Osteocyte (in vitro differentiated cells): ENCODE data around the gene GALNTL6. TPM values are rescaled to one million over a fixed set of nuclear protein-coding genes. Genes with fewer than 3 reads are reported as not detected.

ENCODE experiments used
- DNase-seq: peaks from one replicate; pipeline ENCODE4 v3.0.0; 2021; ENCODE audit warnings: mixed read lengths; ENCODE audit not compliant: unreplicated experiment; ENCODE audit errors: extremely low spot score
- H3K27ac Mint-ChIP-seq: one replicate; pipeline ENCODE4 v1.8.0; 2021; ENCODE audit warnings: mild to moderate bottlenecking, mixed read lengths; ENCODE audit not compliant: unreplicated experiment
- H3K27me3 Mint-ChIP-seq: one replicate; pipeline ENCODE4 v1.8.0; 2021; ENCODE audit warnings: mixed read lengths; ENCODE audit not compliant: unreplicated experiment
- H3K36me3 Mint-ChIP-seq: one replicate; pipeline ENCODE4 v1.8.0; 2021; ENCODE audit warnings: mixed read lengths; ENCODE audit not compliant: unreplicated experiment
- H3K4me1 Mint-ChIP-seq: one replicate; pipeline ENCODE4 v1.8.0; 2021; ENCODE audit warnings: mixed read lengths; ENCODE audit not compliant: unreplicated experiment
- H3K4me3 Mint-ChIP-seq: one replicate; pipeline ENCODE4 v1.8.0; 2021; ENCODE audit warnings: mild to moderate bottlenecking, moderate library complexity, mixed read lengths; ENCODE audit not compliant: unreplicated experiment
- H3K9me3 Mint-ChIP-seq: one replicate; pipeline ENCODE4 v1.8.0; 2021; ENCODE audit warnings: mixed read lengths; ENCODE audit not compliant: unreplicated experiment
- CTCF ChIP-seq: fragments of 200-600 bp; sonication (generic); IDR thresholded peaks from 2 replicates; pipeline ENCODE4 v1.5.0; 2021; ENCODE audit warnings: antibody characterized with exemption, mild to moderate bottlenecking, moderate library complexity
- total RNA-seq: library from RNA; stranded (reverse); gene quantifications from 2 replicates; pipeline ENCODE4 v1.2.1, GENCODE V29; 2021

Gene GALNTL6
- total RNA-seq, 1 donor from 2014 or later, result not detected

- no peaks in the 10 kb centered on the region for H3K9me3 Mint-ChIP-seq
- H3K4me3 Mint-ChIP-seq, result no peak overlapping the region
- H3K27ac Mint-ChIP-seq, result no peak overlapping the region
- H3K4me1 Mint-ChIP-seq, result no peaks in the 10 kb centered on the region
- H3K27me3 Mint-ChIP-seq, result peaks cover 9% of the 10 kb centered on the region
- no peaks in the 10 kb centered on the region for H3K36me3 Mint-ChIP-seq
- no peak for TF ChIP-seq CTCF
- DNase-seq, result no peak
Observed at GRCh38 chr4:171846893-171847292, 33.7 kb downstream of the GALNTL6 start.

- Mint-ChIP-seq H3K4me3 (no peak overlapping the region), H3K9me3 (no peaks in the 10 kb centered on the region), H3K36me3 (no peaks in the 10 kb centered on the region), H3K27ac (no peak overlapping the region), H3K4me1 (no peaks in the 10 kb centered on the region), H3K27me3 (peaks cover 9% of the 10 kb centered on the region)
- DNase-seq, result no peak
- TF ChIP-seq CTCF, result no peak
Observed at GRCh38 chr4:171847751-171848150, 34.5 kb downstream of the GALNTL6 start.

GRCh38 chr4:171849686-171850222 is 36.5 kb downstream of the GALNTL6 start:
- Mint-ChIP-seq H3K4me3 (no peak overlapping the region), H3K4me1 (no peaks in the 10 kb centered on the region), H3K27me3 (peaks cover 3% of the 10 kb centered on the region), H3K27ac (no peak overlapping the region), H3K9me3 (no peaks in the 10 kb centered on the region), H3K36me3 (no peaks in the 10 kb centered on the region)
- no peak for TF ChIP-seq CTCF
- DNase-seq, result no peak

- Mint-ChIP-seq H3K27ac (no peak overlapping the region), H3K4me3 (no peak overlapping the region), H3K9me3 (no peaks in the 10 kb centered on the region), H3K4me1 (no peaks in the 10 kb centered on the region), H3K36me3 (no peaks in the 10 kb centered on the region), H3K27me3 (no peaks in the 10 kb centered on the region)
- no peak for TF ChIP-seq CTCF
- no peak for DNase-seq
Observed at GRCh38 chr4:171851295-171851694, 38.1 kb downstream of the GALNTL6 start.

- Mint-ChIP-seq H3K36me3 (no peaks in the 10 kb centered on the region), H3K4me1 (no peaks in the 10 kb centered on the region), H3K27me3 (no peaks in the 10 kb centered on the region), H3K9me3 (no peaks in the 10 kb centered on the region), H3K4me3 (no peak overlapping the region), H3K27ac (no peak overlapping the region)
- TF ChIP-seq CTCF, result no peak
- no peak for DNase-seq
Observed at GRCh38 chr4:171857302-171858012, 44.3 kb downstream of the GALNTL6 start.
